ENCODE results near the gene HOXC10. TPM values are rescaled to one million over a fixed set of nuclear protein-coding genes. Genes with fewer than 3 reads are reported as not detected.
A peak's percentile ranks its signal among the peaks of the same experiment; 100 is the strongest.

Gene HOXC10
- total and polyA plus RNA-seq, 2 donors: 1.6 to 2.8 TPM

GRCh38 chr12:54026640-54027441 lies 41.9 kb downstream of the HOXC10 start:
- no peak overlapping the region for H3K4me3 ChIP-seq (ENCODE audit: low read depth, low read length)
- 14% methylated on average over 22 of the region's 22 CpGs for WGBS
- DNase-seq (ENCODE audit: extremely low spot score): no peak
- no peaks in the 10 kb centered on the region for H3K36me3 ChIP-seq (ENCODE audit: insufficient read depth)
- no peak overlapping the region for H3K27ac ChIP-seq (ENCODE audit: low read depth)
- H3K4me1 ChIP-seq (ENCODE audit: insufficient read depth): no peaks in the 10 kb centered on the region

- Histone ChIP-seq H3K4me1 (ENCODE audit: insufficient read depth) (no peaks in the 10 kb centered on the region), H3K36me3 (ENCODE audit: insufficient read depth) (no peaks in the 10 kb centered on the region), H3K4me3 (ENCODE audit: low read depth, low read length) (no peak overlapping the region), H3K27ac (ENCODE audit: low read depth) (no peak overlapping the region)
- no peak for DNase-seq (ENCODE audit: extremely low spot score)
- WGBS: 44% methylated on average over 3 of the region's 3 CpGs
Observed at GRCh38 chr12:54027442-54027786, 42.5 kb downstream of the HOXC10 start.

GRCh38 chr12:54028314-54029201 lies 43.6 kb downstream of the HOXC10 start, which contains the start of gene HOXC6:
Gene HOXC6 (plus strand): TSS chr12:54028440. CDS start chr12:54028522, 82 bp downstream.
- WGBS: 5% methylated on average over 36 of the region's 36 CpGs
- H3K4me3 ChIP-seq (ENCODE audit: low read depth, low read length): no peak within 1 kb of the TSS
- H3K36me3 ChIP-seq (ENCODE audit: insufficient read depth): no peaks in the 10 kb centered on the region
- H3K4me1 ChIP-seq (ENCODE audit: insufficient read depth): no peaks in the 10 kb centered on the region
- no peak for DNase-seq (ENCODE audit: extremely low spot score)
- no peak within 1 kb of the TSS for H3K27ac ChIP-seq (ENCODE audit: low read depth)

DNA sequence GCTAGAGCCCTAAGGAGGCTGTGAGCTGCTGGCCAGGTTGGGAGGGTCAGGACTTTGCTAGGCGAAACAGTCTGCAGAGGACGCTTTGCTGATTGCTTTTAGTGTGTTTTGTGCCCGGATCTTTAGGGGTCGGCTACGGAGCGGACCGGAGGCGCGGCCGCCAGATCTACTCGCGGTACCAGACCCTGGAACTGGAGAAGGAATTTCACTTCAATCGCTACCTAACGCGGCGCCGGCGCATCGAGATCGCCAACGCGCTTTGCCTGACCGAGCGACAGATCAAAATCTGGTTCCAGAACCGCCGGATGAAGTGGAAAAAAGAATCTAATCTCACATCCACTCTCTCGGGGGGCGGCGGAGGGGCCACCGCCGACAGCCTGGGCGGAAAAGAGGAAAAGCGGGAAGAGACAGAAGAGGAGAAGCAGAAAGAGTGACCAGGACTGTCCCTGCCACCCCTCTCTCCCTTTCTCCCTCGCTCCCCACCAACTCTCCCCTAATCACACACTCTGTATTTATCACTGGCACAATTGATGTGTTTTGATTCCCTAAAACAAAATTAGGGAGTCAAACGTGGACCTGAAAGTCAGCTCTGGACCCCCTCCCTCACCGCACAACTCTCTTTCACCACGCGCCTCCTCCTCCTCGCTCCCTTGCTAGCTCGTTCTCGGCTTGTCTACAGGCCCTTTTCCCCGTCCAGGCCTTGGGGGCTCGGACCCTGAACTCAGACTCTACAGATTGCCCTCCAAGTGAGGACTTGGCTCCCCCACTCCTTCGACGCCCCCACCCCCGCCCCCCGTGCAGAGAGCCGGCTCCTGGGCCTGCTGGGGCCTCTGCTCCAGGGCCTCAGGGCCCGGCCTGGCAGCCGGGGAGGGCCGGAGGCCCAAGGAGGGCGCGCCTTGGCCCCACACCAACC lies 44.8 kb downstream of the HOXC10 start:
- WGBS: 28% methylated on average over 53 of the region's 53 CpGs
- DNase-seq (ENCODE audit: extremely low spot score): no peak
- Histone ChIP-seq H3K4me3 (ENCODE audit: low read depth, low read length) (no peak overlapping the region), H3K27ac (ENCODE audit: low read depth) (no peak overlapping the region), H3K36me3 (ENCODE audit: insufficient read depth) (no peaks in the 10 kb centered on the region), H3K4me1 (ENCODE audit: insufficient read depth) (no peaks in the 10 kb centered on the region)

GRCh38 chr12:54030442-54030801 lies 45.5 kb downstream of the HOXC10 start:
- Histone ChIP-seq H3K4me1 (ENCODE audit: insufficient read depth) (no peaks in the 10 kb centered on the region), H3K36me3 (ENCODE audit: insufficient read depth) (no peaks in the 10 kb centered on the region), H3K4me3 (ENCODE audit: low read depth, low read length) (no peak overlapping the region), H3K27ac (ENCODE audit: low read depth) (no peak overlapping the region)
- WGBS: 53% methylated on average over 7 of the region's 7 CpGs
- DNase-seq (ENCODE audit: extremely low spot score): no peak

GRCh38 chr12:54030889-54031471 lies 46.0 kb downstream of the HOXC10 start:
- no peaks in the 10 kb centered on the region for H3K4me1 ChIP-seq (ENCODE audit: insufficient read depth)
- no peak overlapping the region for H3K4me3 ChIP-seq (ENCODE audit: low read depth, low read length)
- no peak overlapping the region for H3K27ac ChIP-seq (ENCODE audit: low read depth)
- H3K36me3 ChIP-seq (ENCODE audit: insufficient read depth): no peaks in the 10 kb centered on the region
- WGBS: 16% methylated on average over 46 of the region's 46 CpGs
- DNase-seq (ENCODE audit: extremely low spot score): no peak

- no peak for DNase-seq (ENCODE audit: extremely low spot score)
- H3K36me3 ChIP-seq (ENCODE audit: insufficient read depth): no peaks in the 10 kb centered on the region
- no peak overlapping the region for H3K27ac ChIP-seq (ENCODE audit: low read depth)
- H3K4me3 ChIP-seq (ENCODE audit: low read depth, low read length): no peak overlapping the region
- no peaks in the 10 kb centered on the region for H3K4me1 ChIP-seq (ENCODE audit: insufficient read depth)
- WGBS: 42% methylated on average over 16 of the region's 16 CpGs
Observed at GRCh38 chr12:54031480-54031879, 46.5 kb downstream of the HOXC10 start.

DNA sequence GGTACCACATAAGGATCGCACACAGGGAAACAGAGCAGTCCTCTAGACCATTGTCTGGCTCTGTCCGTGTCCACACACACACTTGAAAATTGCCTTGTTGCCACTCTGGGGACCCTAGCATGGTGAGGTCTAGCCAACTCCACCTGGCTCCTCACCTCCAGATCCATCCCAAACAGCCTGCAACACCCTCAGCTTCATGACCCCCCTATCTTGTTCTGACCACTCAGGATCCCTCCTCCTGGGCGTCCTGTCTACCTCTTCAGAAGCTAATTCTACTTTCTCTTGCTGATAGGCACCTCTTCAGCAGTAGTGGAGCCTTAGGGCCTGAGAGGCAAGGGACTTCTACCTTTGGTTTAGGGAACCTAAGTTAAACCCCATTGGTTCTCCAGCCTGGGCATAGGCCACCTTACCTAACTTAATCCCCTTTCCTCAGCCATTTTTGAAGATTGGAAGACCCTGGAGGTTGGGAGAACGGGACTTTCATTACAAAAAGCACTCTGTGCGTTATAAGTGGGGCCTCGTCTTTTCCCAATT lies 47.2 kb downstream of the HOXC10 start:
- 40% methylated on average over 6 of the region's 6 CpGs for WGBS
- H3K36me3 ChIP-seq (ENCODE audit: insufficient read depth): no peaks in the 10 kb centered on the region
- no peak for DNase-seq (ENCODE audit: extremely low spot score)
- no peak overlapping the region for H3K4me3 ChIP-seq (ENCODE audit: low read depth, low read length)
- no peak overlapping the region for H3K27ac ChIP-seq (ENCODE audit: low read depth)
- H3K4me1 ChIP-seq (ENCODE audit: insufficient read depth): no peaks in the 10 kb centered on the region

DNA sequence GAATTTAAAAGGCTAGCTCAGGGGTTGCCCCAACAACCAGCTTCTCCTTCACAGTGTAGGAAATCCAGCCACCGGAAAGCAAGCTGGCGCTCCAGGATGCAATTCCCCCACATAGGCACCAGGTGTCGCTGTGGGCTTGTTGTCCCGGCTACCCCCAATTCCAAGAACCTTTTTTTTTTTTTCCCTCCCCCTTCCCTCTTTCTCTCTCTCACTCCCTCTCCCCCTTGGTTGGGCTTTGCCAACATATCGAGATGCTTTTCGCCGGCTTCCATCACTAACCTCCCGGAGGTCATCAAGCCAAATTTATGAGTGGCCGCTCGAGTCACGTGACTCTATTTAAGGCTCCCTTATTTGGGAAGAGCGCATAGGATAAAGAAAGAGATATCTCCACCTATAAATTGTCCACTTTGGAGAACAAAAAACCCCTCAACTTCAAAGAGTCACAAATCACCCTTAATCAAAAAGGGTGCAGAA lies 47.7 kb downstream of the HOXC10 start, which contains the start of gene HOXC5:
Gene HOXC5, plus strand, starts transcription at position 424 of the 474 bp plus-strand sequence. CDS start 73 bp downstream, outside the sequence.
- Histone ChIP-seq H3K4me1 (ENCODE audit: insufficient read depth) (no peaks in the 10 kb centered on the region), H3K36me3 (ENCODE audit: insufficient read depth) (no peaks in the 10 kb centered on the region), H3K4me3 (ENCODE audit: low read depth, low read length) (peak within 1 kb of the TSS; percentile 7), H3K27ac (ENCODE audit: low read depth) (no peak within 1 kb of the TSS)
- DNase-seq (ENCODE audit: extremely low spot score): no peak
- WGBS: 2% methylated on average over 12 of the region's 12 CpGs

DNA sequence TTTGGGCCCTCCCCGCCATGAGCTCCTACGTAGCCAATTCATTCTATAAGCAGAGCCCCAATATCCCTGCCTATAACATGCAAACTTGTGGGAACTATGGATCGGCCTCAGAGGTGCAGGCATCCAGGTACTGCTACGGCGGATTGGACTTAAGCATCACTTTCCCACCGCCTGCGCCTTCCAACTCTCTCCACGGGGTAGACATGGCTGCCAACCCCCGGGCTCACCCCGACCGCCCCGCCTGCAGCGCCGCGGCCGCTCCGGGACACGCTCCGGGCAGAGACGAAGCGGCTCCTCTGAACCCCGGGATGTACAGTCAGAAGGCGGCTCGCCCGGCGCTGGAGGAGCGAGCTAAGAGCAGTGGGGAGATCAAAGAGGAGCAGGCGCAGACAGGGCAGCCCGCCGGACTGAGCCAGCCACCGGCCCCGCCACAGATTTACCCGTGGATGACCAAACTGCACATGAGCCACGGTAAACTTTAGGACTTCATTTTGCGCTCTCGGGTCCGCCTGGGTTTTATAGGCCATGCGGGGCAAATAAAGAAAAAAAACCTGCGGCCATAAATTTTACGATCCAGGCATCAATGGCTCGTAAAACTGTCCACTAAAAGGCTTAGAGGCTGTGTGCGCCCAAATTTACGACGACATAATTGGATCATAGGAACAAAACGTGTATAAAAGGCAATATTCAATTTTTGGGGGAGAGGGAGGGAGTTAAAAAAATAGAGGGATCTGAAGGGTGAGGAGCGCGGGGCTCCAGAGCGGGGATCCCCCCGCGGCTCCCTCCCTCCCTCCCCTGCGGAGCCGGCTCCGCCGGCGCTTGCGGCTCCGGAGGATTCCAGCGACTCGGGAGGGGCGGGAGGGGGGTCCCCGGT lies 48.4 kb downstream of the HOXC10 start:
- no peak overlapping the region for H3K27ac ChIP-seq (ENCODE audit: low read depth)
- no peak for DNase-seq (ENCODE audit: extremely low spot score)
- no peaks in the 10 kb centered on the region for H3K4me1 ChIP-seq (ENCODE audit: insufficient read depth)
- H3K36me3 ChIP-seq (ENCODE audit: insufficient read depth): no peaks in the 10 kb centered on the region
- peak overlapping the region; percentile 7 for H3K4me3 ChIP-seq (ENCODE audit: low read depth, low read length)
- 2% methylated on average over 61 of the region's 61 CpGs for WGBS

- peak overlapping the region; percentile 7 for H3K4me3 ChIP-seq (ENCODE audit: low read depth, low read length)
- H3K36me3 ChIP-seq (ENCODE audit: insufficient read depth): no peaks in the 10 kb centered on the region
- DNase-seq (ENCODE audit: extremely low spot score): no peak
- no peak overlapping the region for H3K27ac ChIP-seq (ENCODE audit: low read depth)
- WGBS: 13% methylated on average over 57 of the region's 57 CpGs
- no peaks in the 10 kb centered on the region for H3K4me1 ChIP-seq (ENCODE audit: insufficient read depth)
Observed at GRCh38 chr12:54033980-54034784, 49.2 kb downstream of the HOXC10 start.
